ENCODE data around the gene RFWD3.

Gene RFWD3

GRCh38 chr16:74606521-74607309, 60.0 kb downstream of the RFWD3 start, which contains the start of gene GLG1:
Gene GLG1 (minus strand): TSS chr16:74607114. CDS start chr16:74607094, 20 bp downstream.
- TF ChIP-seq FOXP2 (optimal IDR thresholded peaks at IDR 0.05; ENCODE audit: borderline replicate concordance, extremely low read depth, extremely low read length, insufficient read depth) (no peak), POLR2AphosphoS5 (IDR thresholded peaks at IDR 0.05; ENCODE audit: low read depth, low read length) (peak; percentile 92), TAF1 (IDR thresholded peaks at IDR 0.05; ENCODE audit: borderline replicate concordance, insufficient read depth, low read length) (peak; percentile 78; the same call in 1 of the 2 replicates), REST (IDR thresholded peaks at IDR 0.05; ENCODE audit: insufficient read depth in 1 of 2, low read depth in 2 of 2, low read length in 2 of 2) (0 out of 4 replicates have a peak, but pooled peaks of 1 of the 2 experiments have one; percentile 3), SIN3A (IDR thresholded peaks at IDR 0.05; ENCODE audit: borderline replicate concordance, insufficient read depth, low read length) (no peak)

GRCh38 chr16:74605746-74606520, 60.7 kb downstream of the RFWD3 start:
- no peak for TF ChIP-seq TAF1 (IDR thresholded peaks at IDR 0.05; ENCODE audit: borderline replicate concordance, insufficient read depth, low read length)
- no peak for TF ChIP-seq POLR2AphosphoS5 (IDR thresholded peaks at IDR 0.05; ENCODE audit: low read depth, low read length)
- TF ChIP-seq SIN3A (IDR thresholded peaks at IDR 0.05; ENCODE audit: borderline replicate concordance, insufficient read depth, low read length): no peak

GRCh38 chr16:74605332-74605731, 61.3 kb downstream of the RFWD3 start:
- TF ChIP-seq REST (IDR thresholded peaks at IDR 0.05; ENCODE audit: insufficient read depth in 1 of 2, low read depth in 2 of 2, low read length in 2 of 2) (no peak), SIN3A (IDR thresholded peaks at IDR 0.05; ENCODE audit: borderline replicate concordance, insufficient read depth, low read length) (no peak), FOXP2 (optimal IDR thresholded peaks at IDR 0.05; ENCODE audit: borderline replicate concordance, extremely low read depth, extremely low read length, insufficient read depth) (no peak), TAF1 (IDR thresholded peaks at IDR 0.05; ENCODE audit: borderline replicate concordance, insufficient read depth, low read length) (no peak)

- TF ChIP-seq REST (IDR thresholded peaks at IDR 0.05; ENCODE audit: insufficient read depth in 1 of 2, low read depth in 2 of 2, low read length in 2 of 2) (no peak), TAF1 (IDR thresholded peaks at IDR 0.05; ENCODE audit: borderline replicate concordance, insufficient read depth, low read length) (no peak), POLR2AphosphoS5 (IDR thresholded peaks at IDR 0.05; ENCODE audit: low read depth, low read length) (no peak), SIN3A (IDR thresholded peaks at IDR 0.05; ENCODE audit: borderline replicate concordance, insufficient read depth, low read length) (no peak), FOXP2 (optimal IDR thresholded peaks at IDR 0.05; ENCODE audit: borderline replicate concordance, extremely low read depth, extremely low read length, insufficient read depth) (no peak)
Measured at GRCh38 chr16:74603848-74604247, 62.8 kb downstream of the RFWD3 start.

- TF ChIP-seq SIN3A (IDR thresholded peaks at IDR 0.05; ENCODE audit: borderline replicate concordance, insufficient read depth, low read length) (no peak), TAF1 (IDR thresholded peaks at IDR 0.05; ENCODE audit: borderline replicate concordance, insufficient read depth, low read length) (no peak), POLR2AphosphoS5 (IDR thresholded peaks at IDR 0.05; ENCODE audit: low read depth, low read length) (no peak), FOXP2 (optimal IDR thresholded peaks at IDR 0.05; ENCODE audit: borderline replicate concordance, extremely low read depth, extremely low read length, insufficient read depth) (no peak), REST (IDR thresholded peaks at IDR 0.05; ENCODE audit: insufficient read depth in 1 of 2, low read depth in 2 of 2, low read length in 2 of 2) (no peak)
Measured at GRCh38 chr16:74601126-74601871, 65.4 kb downstream of the RFWD3 start.

Data from PFSK-1 (cell line).